ENCODE data around the gene ADNP. TPM values are rescaled to one million over a fixed set of nuclear protein-coding genes. Genes with fewer than 3 reads are reported as not detected.

Gene ADNP
- total RNA-seq, 1 experiment from 2014 or later, result 27.5 TPM

DNA sequence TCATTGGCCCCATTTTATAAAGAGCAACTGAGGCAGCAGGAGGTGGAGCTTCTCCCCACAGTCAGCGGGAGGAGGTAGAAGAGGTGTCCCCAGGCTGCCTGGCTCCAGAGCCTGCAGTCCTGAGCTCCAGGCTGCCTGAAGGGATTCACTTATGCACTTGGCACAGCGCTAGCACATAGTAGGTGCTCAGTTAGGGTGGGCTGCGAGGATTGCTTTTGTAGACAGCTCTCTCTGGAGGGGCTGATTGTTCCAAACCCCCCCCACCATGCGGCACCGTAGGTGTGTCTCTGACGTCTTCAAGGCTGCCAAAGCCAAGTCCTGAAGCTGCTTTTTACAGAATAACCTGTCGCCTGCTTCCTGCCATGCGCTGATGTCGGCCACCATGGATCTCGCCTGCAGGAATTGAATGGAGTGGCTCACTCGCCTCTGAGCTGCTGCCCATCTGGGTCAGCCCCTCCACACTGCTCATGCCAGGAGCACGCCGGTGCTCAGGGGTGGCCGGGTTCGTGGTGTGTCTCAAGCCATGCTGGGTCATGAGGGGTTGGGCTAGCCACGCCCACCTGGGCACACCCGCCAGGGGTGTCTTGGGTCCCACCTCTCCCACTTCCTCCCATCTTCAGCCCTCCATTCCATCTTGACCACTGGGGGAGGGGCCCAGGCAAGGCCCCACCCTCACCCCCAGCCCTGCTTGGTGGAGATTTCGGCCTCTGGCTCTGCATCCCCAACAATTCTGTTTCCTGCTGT lies 76.6 kb downstream of the ADNP start:
- H3K4me2 ChIP-seq (ENCODE audit: low read length), result no peak overlapping the region

DNA sequence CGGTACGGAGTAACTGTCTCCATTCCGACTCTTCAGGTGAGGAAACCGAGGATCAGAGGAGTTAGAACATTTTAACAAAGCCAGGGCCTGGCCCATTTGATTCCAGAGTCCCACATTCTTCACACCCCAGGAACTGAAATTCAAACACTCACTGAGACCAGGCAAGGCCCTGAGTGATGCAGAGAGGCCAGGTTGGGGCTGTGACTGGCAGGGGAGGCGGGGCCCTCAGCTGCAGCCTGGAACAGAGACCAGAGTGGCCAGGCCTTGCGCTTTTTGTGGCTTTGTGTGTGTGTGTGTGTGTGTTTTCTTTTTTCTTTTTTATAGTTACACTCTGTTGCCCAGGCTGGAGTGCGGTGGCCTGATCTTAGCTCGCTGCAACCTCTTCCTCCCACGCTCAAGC lies 79.2 kb downstream of the ADNP start:
- H3K4me1 ChIP-seq (ENCODE audit: insufficient read depth, low read length), result no peaks in the 10 kb centered on the region
- H3K4me2 ChIP-seq (ENCODE audit: low read length), result no peak overlapping the region
- no peak overlapping the region for H3K4me3 ChIP-seq (ENCODE audit: low read length)
- H3K36me3 ChIP-seq (ENCODE audit: low read depth, low read length), result no peaks in the 10 kb centered on the region
- DNase-seq, result no peak
- no peak overlapping the region for H2AFZ ChIP-seq (ENCODE audit: low read length)
- no peak overlapping the region for H3K27ac ChIP-seq (ENCODE audit: low read length)
- H4K20me1 ChIP-seq (ENCODE audit: low read length), result no peaks in the 10 kb centered on the region
- ChIA-PET CTCF (no interaction called here), POLR2A (ENCODE audit: unreplicated experiment) (no interaction called here)
- no peaks in the 10 kb centered on the region for H3K9me2 ChIP-seq (replicated peaks; ENCODE audit: low read length)
- intact Hi-C loops (cut with micrococcal nuclease), result no loop called here
- no peaks in the 10 kb centered on the region for H3K27me3 ChIP-seq (ENCODE audit: low read length)
- TF ChIP-seq EZH2 (IDR thresholded peaks at IDR 0.05; ENCODE audit: low read length, unreplicated experiment) (no peak), EZH2phosphoT487 (IDR thresholded peaks at IDR 0.05; ENCODE audit: borderline replicate concordance, low read length) (no peak)
- TF ChIP-seq, protein P1, sequence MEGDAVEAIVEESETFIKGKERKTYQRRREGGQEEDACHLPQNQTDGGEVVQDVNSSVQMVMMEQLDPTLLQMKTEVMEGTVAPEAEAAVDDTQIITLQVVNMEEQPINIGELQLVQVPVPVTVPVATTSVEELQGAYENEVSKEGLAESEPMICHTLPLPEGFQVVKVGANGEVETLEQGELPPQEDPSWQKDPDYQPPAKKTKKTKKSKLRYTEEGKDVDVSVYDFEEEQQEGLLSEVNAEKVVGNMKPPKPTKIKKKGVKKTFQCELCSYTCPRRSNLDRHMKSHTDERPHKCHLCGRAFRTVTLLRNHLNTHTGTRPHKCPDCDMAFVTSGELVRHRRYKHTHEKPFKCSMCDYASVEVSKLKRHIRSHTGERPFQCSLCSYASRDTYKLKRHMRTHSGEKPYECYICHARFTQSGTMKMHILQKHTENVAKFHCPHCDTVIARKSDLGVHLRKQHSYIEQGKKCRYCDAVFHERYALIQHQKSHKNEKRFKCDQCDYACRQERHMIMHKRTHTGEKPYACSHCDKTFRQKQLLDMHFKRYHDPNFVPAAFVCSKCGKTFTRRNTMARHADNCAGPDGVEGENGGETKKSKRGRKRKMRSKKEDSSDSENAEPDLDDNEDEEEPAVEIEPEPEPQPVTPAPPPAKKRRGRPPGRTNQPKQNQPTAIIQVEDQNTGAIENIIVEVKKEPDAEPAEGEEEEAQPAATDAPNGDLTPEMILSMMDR (conservative IDR thresholded peaks at IDR 0.05; ENCODE audit: low read depth, low read length), result no peak
- no peaks in the 10 kb centered on the region for H3K9me3 ChIP-seq (ENCODE audit: low read length)
- no peak overlapping the region for H3K9ac ChIP-seq (ENCODE audit: low read length)
- ATAC-seq, result no peak
- no TSS peak for BruUV-seq (replicated peaks)
- H3F3A ChIP-seq (ENCODE audit: low read length, unreplicated experiment), result no peaks in the 10 kb centered on the region
- no peaks in the 10 kb centered on the region for H3K79me2 ChIP-seq (ENCODE audit: low read length)

More for the DNA sequence above, 76.6 kb downstream of the ADNP start:
- Histone ChIP-seq H3F3A (ENCODE audit: low read length, unreplicated experiment) (no peaks in the 10 kb centered on the region), H3K9me2 (replicated peaks; ENCODE audit: low read length) (no peaks in the 10 kb centered on the region), H4K20me1 (ENCODE audit: low read length) (no peaks in the 10 kb centered on the region), H3K36me3 (ENCODE audit: low read depth, low read length) (no peaks in the 10 kb centered on the region), H2AFZ (ENCODE audit: low read length) (no peak overlapping the region), H3K4me1 (ENCODE audit: insufficient read depth, low read length) (no peaks in the 10 kb centered on the region), H3K27me3 (ENCODE audit: low read length) (no peaks in the 10 kb centered on the region), H3K79me2 (ENCODE audit: low read length) (no peaks in the 10 kb centered on the region), H3K4me3 (ENCODE audit: low read length) (no peak overlapping the region), H3K9me3 (ENCODE audit: low read length) (no peaks in the 10 kb centered on the region), H3K9ac (ENCODE audit: low read length) (no peak overlapping the region), H3K27ac (ENCODE audit: low read length) (no peak overlapping the region)
- DNase-seq (no peak), ATAC-seq (no peak)
- TF ChIP-seq EZH2 (IDR thresholded peaks at IDR 0.05; ENCODE audit: low read length, unreplicated experiment) (no peak), EZH2phosphoT487 (IDR thresholded peaks at IDR 0.05; ENCODE audit: borderline replicate concordance, low read length) (no peak)
- TF ChIP-seq, protein P1 (conservative IDR thresholded peaks at IDR 0.05; ENCODE audit: low read depth, low read length), result no peak
- BruUV-seq (replicated peaks), result no TSS peak
- intact Hi-C loops (cut with micrococcal nuclease), result no loop called here
- ChIA-PET POLR2A (ENCODE audit: unreplicated experiment) (no interaction called here), CTCF (no interaction called here)

DNA sequence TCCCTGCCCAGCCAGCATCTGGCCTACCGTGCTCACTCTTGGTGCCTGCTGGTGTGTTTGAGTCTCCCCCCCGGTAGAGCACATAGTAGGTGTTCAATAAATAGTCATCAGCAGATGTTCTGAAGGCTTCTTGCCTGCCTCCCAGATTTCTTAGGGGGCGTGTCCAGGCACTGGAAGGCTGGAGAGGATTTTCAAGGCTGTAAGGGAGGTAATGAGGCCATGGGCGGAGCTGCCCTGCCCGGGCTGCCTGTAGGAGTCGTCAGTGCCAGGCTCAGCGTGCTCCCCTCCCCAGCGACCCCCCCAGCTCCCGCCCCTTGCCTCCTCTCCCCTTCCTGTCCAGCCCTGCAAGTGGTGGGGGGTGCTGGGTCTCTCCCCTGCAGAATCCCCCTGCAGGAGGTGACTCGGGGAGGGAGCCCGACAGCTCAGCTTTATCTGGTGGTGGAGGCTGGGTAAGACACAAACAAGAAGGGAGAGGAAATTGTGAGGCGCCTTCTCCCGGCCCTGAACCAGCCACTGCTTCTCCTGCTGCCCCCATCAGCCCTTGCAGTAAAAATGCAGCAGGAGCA lies 80.4 kb downstream of the ADNP start:
- no peak overlapping the region for H2AFZ ChIP-seq (ENCODE audit: low read length)
- no peak for ATAC-seq
- TF ChIP-seq EZH2phosphoT487 (IDR thresholded peaks at IDR 0.05; ENCODE audit: borderline replicate concordance, low read length), result no peak
- no peak for TF ChIP-seq EZH2 (IDR thresholded peaks at IDR 0.05; ENCODE audit: low read length, unreplicated experiment)
- TF ChIP-seq, protein P1 (conservative IDR thresholded peaks at IDR 0.05; ENCODE audit: low read depth, low read length), result no peak
- H3K4me3 ChIP-seq (ENCODE audit: low read length), result no peak overlapping the region
- no peak for DNase-seq
- BruUV-seq (replicated peaks), result no TSS peak
- intact Hi-C loops (cut with micrococcal nuclease), result no loop called here
- H3K27ac ChIP-seq (ENCODE audit: low read length), result no peak overlapping the region
- no peaks in the 10 kb centered on the region for H4K20me1 ChIP-seq (ENCODE audit: low read length)
- no peak overlapping the region for H3K9ac ChIP-seq (ENCODE audit: low read length)
- no peaks in the 10 kb centered on the region for H3K79me2 ChIP-seq (ENCODE audit: low read length)
- H3K9me3 ChIP-seq (ENCODE audit: low read length), result no peaks in the 10 kb centered on the region
- H3K4me1 ChIP-seq (ENCODE audit: insufficient read depth, low read length), result no peaks in the 10 kb centered on the region
- no peaks in the 10 kb centered on the region for H3K9me2 ChIP-seq (replicated peaks; ENCODE audit: low read length)
- CTCF ChIA-PET, result no interaction called here
- H3K36me3 ChIP-seq (ENCODE audit: low read depth, low read length), result no peaks in the 10 kb centered on the region
- no peaks in the 10 kb centered on the region for H3F3A ChIP-seq (ENCODE audit: low read length, unreplicated experiment)
- no peak overlapping the region for H3K4me2 ChIP-seq (ENCODE audit: low read length)
- no peaks in the 10 kb centered on the region for H3K27me3 ChIP-seq (ENCODE audit: low read length)
- POLR2A ChIA-PET (ENCODE audit: unreplicated experiment), result no interaction called here
